NCI-H82 treated with DMSO at 0.1 percent for 48 hours (cell line): ENCODE data around the gene NFE2.
"Not testable (repeated sequence)": the region's sequence is repeated elsewhere in the genome, so short reads cannot be mapped to it uniquely, and the experiment has no call there.

Experiments
- DNase-seq: peaks from one replicate; lab custom pipeline; 2025; ENCODE audit not compliant: unreplicated experiment; lab: John Stamatoyannopoulos, UW

NFE2 gene

DNA sequence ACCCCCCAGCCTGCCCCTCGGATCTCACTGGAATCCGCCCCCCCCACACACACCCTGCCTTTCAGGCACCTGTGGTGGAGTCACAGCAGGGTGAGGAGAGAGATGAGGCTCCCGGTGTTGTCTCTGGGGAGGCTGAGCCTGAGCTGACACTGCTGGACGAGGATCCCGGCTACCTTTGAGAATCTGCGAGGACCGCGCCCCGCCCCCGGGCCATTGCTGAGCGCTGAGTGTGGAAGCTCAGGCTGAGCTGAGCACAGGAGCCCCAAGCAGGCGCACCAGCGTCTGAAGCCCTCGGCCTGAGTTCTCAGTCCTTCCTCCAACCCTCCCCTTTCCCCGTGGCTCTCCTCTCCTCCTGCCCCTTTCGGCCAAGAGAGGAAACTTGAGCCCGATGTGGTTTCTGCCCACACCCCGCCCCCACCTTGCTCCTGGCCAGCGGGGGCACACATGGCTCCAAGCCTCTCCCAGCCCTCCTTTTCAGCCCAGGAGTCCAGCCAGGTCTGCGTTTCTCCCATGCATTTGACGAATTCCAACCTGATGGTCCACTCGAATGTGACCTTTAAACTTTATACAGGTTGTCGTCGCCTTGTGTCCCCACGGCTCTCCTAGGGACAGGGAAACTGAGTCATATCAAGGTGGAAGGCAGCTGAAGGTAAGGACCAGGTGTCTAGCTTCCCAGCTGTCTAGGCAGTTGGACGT, at the start of gene NFE2:
TSS of gene NFE2 (minus strand) at position 284 of the 696 bp plus-strand sequence. CDS start 5,767 bp downstream, outside the sequence.
- DNase-seq, result no peak

DNA sequence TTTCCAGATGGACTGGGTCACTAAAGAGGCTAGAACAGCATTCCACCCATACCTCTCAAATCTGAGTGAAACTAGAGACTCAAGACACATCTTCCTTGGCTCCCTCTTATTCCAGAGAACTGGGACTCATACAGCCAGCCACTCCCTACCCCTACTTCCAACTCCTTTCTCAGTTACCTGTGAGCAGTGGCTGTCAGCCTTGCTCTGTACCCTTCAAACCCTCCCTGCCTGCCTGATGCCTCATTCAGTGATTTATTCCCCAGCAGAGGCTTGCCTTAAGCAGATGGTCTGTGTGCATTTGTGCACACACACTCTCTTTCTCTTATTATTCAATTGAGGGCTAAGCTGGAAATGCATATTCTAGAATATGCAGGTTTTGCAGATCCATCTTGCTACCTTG, 48.9 kb upstream of the NFE2 start:
- no peak for DNase-seq

DNA sequence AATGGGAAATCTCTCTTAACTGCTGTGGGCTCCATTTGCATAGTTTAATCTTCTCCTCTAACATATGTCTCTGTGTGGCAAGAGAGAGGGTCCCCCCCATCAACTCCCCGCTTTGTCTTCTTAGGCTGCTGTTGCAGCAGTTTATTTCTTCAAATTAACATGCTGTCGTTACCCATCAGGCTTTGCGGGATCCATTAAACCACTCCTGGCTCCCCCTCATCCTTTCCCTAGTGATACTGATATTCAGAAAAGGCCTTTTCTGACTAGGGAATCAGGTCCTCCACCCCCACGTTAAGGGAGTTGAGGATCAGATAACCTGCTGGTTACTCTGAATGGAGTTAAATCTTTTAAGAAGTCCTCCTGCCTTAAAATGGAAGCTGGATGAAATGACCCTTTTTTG, 48.2 kb upstream of the NFE2 start:
- DNase-seq, result no peak

DNA sequence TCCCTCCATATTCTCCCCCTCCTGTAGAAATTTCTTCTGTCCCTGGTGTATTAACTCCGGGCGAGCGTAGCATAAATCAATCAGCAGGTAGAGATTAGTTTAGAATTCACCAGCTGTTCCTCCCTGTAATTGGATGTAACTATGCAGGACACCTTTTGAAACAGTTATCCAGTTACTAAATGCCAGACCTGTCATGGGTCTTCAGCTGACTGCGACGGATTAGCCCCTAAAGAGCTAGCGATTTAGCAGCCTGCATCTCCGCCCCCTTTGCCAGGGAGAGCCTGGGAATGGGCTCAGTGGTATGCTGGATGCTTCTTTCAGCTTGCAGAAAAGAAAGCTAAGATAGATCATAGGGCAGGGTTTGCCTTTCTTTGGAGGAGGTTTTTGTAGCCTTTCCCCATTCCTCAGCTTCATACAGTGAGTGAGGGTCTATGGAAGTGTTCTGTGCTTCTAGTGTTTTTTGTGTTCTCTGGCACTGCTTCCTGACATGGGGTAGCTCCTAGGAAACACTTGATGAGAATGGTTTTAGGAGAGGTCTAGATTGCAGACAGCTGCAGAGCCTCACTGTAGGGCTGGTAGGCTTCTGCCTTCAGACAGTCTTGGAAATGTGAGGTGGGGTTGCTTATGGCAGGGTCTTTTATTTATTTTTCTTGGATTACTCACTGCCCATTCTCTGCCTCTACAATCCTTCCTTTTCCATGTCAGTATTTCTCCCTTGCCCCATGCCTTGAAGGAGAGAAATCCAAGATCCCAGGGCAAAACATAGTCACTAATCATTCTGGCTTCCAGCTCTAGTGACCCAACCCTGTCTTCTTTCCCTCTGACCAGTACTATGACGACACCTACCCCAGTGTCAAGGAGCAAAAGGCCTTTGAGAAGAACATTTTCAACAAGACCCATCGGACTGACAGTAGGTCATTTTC, 40.8 kb upstream of the NFE2 start:
- peak; percentile 99 for DNase-seq

DNA sequence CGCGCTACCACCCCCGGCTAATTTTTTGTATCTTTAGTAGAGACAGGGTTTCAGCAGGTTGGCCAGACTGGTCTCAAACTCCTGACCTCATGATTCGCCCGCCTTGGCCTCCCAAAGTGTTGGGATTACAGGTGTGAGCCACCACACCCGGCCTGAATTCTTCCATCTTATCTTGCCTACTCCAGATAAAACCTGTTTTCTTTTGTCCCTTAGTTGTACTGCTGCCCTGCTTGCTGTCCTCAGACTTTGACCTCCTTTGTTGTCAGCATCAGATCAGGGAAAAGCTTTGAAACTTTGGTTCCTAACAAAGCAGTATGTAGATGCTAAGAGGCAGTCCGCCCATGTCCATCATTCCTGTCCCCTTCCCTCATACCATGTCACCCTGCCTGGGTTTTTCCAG, 40.0 kb upstream of the NFE2 start:
- DNase-seq, result no peak

DNA sequence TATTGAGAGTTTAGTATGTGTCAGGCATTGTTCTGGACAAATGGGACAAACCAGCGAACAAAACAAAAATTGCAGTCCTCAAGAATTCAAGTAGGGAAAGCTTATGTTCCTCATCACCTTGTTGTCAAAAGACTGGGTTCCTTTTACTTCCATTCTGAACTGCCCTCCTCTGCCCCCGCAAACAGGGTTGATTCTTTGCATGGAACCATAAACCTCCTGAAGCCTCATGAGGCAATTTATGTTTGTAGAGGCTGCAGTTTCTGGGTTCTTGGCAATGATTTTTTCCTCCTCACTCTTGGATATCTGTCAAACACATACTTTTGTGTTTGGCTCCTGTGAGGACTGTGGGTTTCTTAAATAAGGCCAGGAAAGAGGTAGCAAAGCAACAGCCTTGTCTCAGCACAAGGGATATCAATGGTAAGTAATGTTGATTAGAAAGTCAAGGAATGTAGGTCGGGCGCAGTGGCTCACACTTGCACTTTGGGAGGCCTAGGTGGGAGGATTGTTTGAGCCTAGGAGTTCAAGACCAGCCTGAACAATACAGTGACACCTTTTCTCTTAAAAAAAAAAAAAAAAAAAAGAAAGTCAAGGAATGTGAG, 38.0 kb upstream of the NFE2 start:
- no peak for DNase-seq

DNA sequence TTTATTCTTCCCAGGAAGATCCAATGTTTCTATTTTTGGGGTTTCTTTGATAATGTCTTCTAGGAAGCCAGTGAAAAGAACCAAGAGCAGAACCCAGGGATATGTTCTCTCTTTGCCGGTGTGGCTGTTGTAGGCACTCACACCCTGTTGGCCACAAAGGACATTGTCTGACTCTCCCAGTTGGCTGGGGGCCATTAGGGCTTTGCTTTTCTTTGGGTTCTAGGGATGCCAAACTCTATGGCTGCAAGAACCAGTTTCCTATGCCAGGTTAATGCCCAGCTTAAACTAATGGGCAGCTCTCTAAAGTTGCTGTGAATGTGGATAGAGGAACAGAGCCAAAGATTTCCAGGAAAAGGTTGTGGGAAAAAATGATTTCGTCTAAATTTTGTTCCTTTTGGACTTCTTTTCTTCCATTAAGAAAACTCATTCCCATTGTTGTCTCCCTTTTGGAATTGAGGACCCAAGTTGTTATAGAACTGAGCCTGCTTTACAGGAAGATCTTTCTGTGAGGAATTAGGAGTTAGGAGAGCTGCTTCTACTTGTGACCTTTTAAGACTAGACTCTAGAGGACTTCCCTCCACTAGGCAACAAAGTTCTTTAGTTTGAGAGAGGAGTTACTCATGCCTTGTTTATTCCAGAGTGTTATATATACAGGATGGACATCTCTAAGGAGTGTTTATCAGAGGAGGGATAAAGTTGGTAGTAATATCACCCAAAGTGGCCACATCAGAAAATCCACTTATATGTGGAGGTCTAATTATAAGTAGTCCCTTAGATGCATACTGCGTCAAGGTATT, 37.2 kb upstream of the NFE2 start:
- no peak for DNase-seq

DNA sequence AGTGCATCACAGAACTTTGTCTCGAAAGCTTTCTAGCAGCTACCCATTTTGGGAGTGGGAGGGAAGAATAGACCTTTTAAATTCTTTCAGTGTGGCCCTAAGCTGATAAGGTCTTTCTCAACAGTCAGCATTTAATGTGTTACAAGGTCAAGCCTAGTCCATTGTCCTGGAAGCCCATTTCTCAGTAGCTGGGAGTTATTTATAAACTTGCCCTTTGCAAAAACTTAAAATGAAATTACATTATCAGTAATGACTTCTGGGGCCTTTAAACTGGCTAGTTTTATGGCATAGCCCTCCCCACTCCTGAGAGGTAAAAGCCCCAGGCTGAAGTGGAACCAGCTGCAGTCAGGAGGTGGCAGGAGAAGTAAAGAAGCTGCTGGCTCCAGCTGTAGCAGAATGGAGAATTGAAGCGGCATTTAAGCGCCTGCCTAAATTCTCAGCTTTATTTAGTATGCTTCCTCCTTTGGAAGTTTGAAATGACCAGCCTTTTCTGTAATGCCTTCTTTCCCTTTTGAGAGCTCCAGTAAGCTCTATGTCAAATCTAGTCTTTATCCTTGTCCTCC, 36.5 kb upstream of the NFE2 start:
- DNase-seq, result no peak

DNA sequence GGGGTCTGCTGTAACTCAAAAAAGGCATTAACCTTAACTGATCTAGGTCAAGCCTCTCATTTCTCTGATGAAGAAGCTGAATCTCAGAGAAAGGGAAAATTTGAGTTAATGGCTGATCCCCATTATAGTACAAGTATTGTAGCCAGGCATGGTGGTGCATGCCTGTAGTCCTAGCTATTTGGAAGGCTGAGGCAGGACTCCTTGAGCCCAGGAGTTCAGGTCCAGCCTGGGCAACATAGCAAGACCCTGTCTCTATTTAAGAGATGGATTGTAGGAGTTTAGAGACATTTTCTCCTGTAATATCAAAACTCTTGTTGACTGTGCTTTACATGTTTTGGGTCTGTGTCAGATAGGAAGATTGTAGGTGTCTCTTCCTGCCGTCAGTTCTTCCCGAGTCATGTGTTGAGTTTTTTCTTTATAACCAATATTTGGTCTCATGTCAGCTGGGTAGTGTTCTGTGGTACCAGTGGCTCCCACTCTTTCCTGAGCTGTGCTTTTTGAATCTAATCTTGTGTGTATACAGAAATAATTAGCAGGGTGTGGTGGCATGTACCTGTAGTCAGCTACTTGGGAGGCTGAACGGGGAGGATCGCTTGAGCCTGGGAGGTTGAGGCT, 32.7 kb upstream of the NFE2 start:
- no peak for DNase-seq

DNA sequence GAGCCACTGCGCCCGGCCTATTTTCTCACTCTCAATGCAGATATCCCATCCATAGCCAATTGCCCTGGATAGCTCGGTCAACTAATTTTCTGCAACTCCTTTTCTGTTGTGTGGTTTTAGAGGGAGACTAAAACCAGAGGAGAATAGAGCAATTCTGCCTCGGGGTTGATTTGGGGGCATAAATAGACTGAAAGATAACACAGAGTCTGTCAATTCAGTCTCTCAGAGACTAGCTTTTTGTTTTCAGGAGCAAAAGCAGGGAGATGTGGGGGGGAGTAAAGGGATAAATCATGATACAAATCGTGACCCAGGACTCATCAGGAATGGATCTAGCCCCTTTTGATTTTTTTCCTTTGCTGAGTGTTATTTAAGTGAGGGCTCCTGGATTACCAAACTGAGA, 30.6 kb upstream of the NFE2 start:
- no peak for DNase-seq

DNA sequence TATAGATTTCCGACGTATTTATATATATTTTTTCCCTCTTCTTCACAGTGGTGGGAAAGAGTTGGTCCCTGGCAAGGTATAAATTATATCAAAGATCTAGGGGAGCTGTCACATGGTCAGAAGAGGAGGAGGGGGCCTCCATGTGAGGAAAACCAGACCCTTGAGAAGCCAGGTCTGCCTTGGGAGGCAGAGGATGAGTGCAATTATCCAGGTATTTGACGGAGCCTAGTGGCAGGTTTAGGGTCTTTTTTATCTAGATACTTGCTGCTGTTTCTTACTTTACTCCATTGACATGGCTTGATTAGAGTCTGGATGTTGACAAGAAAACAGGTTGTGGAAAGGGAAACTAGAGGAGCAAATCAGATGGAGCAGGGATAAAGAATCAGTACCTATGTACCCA, 29.6 kb upstream of the NFE2 start:
- no peak for DNase-seq

DNA sequence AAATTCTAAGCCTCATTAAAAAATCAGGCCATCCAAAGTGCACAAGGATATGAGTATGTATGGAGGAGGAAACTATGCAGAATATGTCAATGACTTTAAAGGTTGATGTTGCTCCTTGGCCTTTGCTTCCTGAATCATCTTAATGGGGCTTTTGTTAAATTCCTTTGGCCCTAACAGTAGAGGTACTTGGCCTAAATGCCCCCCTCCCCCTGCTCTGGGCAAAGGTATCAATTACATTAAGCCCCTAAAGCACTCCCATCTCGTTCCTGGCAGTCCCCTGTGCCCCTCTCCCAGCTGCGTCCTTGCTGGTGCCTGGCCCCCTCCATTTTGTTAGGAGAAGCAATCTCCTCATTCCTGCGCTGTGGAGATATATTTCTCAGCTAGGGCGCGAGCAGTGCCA, 28.9 kb upstream of the NFE2 start:
- peak; percentile 75 for DNase-seq

DNA sequence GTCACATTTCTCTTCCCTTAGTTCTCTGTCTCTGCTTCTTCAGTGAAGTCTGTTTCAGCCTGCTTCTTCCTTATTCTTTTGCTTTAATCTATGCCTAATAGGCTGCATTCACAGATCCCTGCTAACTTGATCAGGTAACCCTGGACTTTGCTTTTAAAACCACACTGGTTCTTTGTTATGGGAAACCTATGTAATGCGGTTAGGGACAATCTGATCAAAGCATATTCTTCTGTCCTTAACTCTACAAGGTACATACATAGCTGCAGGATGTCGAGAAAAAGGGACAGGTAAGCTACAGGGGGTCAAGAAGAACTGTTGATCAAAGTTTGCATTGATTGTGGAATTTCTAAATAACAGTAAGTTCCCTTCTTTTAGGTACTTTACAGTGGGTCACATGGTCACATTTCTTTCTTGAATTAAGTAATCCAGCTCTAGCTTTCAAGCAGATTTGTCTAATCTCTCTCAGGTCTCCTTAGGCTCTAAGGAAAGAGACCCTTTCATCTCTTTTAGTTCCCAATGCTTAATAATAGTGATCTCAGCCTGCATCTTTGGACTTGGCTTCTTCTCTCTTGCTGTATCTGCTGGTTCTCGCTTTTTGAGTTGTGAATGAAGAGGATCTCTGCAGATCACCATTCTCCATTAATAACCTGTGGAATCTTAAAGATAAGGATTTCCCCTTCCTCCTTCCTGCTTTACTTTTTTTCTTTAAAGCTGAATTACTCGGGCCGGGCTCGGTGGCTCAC, 28.0 kb upstream of the NFE2 start:
- DNase-seq, result peak; percentile 64

DNA sequence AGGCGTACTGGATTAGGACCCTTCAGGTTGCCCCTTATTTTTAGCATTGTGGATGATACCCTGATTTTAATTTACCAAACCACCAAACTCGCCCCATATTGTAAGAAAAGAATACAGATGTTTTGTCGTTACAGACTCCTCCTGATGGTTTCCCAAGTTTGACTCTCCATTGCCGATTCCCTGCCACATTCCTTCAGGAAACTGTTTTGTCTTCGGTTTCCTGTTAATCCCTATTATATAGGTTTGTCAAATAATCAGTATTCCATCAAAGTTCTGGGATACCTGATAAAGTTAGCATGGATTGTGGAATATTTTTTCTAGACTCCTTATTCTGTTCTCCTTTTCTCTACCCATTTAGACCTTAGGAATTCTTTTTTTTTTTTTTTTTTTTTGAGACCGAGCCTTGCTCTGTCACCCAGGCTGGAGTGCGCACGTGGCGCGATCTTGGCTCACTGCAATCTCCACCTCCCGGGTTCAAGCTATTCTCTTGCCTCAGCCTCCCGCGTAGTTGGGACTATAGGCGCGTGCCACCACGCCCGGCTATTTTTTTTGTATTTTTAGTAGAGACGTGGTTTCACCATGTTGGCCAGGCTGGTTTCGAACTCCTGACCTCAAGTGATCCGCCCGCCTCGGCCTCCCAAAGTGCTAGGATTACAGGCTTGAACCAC, 24.8 kb upstream of the NFE2 start:
- DNase-seq, result not testable (repeated sequence)

DNA sequence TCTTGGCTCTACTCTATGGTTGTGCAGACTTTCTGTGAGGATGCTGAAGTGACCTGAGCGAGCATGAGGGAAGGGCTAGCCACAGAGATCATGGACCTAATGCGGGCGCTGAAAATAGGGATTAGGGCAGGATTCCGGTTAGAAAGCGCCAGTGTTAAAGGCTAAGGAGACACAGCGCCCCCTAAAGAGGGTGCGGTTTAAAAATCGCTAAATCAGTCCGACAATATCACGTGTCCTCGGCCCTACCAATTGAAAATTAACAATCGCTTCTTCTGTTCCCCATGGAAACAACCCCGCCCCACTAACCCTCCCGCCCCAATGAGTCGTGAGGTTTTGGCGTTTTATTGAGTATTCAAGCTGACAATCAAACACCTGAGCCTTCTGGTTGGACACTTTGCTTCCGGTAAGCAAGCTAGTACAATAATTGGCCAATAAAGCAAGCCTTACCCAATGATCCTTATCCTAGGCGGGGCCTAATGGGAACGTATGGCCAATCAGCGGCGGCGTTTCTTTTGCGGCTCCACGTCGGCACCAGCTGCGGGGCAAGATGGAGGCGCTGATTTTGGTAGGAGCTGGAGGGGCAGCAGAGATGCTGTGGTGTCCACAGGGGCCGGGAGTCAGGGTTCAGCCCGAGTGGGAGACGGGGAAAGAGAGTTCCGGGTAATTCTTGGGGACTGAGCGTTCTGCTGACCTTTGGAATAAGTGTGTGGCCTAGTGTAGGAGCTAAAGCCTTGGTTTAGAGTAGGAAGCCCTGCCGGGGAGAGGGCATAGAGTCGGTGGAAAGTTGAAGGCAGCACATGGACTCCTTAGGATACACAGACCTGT, 24.0 kb upstream of the NFE2 start, which contains the start of gene COPZ1:
TSS of gene COPZ1 (plus strand) at position 515 of the 825 bp plus-strand sequence. CDS start at position 548, 33 bp downstream.
- DNase-seq, result peak; percentile 99

DNA sequence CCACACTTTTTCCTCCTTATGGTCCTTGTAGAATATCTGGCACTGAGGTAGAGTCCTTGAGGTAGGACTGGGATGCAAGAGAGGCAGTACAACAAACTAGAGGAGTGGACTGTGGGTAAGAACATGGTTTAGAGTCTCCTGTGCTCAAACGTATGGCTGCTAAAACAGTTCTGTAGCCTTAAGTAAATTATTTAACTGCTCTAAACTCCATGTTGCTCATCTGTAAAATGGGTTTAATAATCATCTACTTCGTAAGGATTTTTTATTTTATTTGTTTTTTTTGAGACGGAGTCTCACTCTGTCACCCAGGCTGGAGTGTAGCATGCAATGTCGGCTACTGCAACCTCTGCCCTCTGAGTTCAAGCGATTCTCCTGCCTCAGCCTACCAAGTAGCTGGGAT, 20.5 kb upstream of the NFE2 start:
- no peak for DNase-seq

DNA sequence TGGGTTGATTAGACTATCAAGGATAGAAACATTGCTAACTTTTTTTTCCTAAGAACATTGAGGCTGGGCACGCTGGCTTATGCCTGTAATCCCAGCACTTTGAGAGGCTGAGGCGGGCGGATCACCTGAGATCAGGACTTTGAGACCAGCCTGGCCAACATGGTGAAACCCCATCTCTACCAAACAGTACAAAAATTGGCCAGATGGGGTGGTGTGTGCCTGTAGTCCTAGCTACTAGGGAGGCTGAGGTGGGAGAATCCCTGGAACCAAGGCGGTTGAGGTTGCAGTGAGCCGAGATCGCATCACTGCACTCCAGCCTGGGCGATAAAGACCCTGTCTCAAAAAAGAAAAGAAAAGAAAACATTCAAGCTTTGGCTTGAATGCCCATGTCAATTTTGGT, 11.5 kb upstream of the NFE2 start:
- not testable (repeated sequence) for DNase-seq

DNA sequence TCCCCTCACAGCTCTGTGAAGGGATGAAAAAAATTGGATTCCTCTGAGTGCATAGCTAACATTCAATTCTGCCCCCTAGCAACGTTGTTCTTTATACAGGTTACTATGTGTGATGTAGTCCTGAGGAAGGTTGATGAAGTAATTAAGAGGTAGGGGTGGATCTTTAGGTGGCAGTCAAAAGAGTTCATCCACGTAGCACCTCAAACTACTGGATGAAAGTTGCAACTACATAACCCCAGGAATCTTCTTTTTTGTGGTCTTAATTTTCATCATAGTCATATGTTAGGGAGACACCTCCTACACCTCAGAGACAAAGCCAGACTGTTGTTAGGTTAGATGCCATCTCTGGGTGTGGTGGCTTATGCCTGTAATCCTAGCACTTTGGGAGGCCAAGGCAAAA, 10.2 kb upstream of the NFE2 start:
- DNase-seq, result no peak
